Colon (tissue), 2 donors: ENCODE measurements around the gene ZNF70.

Source experiments
- FAIRE-seq: peaks from 2 replicates; lab custom pipeline; 2012; peaks lifted over from hg19 to GRCh38; lab: Jason Lieb, UNC
- donor health status: control.
- donor health status: control.

Gene ZNF70

DNA sequence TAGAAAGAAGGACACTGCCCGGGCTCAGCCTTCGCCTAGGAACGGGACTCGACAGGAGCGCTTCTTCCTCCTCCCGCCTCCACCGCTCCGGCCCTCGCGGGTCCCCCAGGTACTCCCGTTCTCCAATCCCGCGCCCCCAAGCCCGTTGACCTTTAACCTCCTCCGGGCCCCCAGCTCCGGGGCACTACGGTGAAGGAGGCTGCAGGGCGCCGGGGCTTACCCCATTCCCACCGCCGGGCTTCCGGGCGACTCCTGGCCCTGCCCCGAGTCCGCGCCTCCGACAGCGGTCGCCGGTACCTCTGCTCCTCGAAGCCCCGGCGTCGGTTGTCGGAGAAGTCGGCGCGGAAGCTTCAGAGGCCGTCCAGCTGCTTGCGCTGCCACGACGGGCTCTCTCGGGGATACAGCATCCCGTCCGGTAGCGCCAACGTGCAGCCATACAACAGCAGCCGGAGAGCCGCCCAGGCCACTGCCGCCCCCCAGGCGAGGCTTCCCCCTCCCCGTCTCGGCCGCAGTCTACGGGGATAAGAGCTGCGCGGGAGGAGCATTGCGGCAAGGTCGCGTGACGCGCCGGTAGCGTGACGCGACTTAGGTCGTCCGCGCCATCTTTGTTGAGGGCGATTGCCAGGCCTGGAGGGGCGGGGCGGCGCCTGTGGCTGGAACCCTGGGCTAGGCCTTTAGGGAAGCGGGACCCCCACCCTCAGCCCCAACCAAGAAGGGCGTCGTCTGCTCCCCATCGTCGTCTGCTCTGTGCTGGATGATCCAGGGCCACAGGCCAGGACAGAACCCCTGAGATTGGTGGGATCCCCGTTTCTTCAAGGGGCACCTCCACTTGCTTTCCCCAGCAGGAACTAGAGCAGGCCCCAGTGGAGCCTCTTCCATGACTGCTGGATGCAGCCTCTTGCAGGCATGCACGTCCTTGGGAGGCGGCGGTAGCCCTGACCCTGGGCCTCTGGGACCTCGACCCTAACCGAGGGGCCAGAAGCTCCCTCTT is 33.8 kb downstream of the ZNF70 start:
- FAIRE-seq = no peak

DNA sequence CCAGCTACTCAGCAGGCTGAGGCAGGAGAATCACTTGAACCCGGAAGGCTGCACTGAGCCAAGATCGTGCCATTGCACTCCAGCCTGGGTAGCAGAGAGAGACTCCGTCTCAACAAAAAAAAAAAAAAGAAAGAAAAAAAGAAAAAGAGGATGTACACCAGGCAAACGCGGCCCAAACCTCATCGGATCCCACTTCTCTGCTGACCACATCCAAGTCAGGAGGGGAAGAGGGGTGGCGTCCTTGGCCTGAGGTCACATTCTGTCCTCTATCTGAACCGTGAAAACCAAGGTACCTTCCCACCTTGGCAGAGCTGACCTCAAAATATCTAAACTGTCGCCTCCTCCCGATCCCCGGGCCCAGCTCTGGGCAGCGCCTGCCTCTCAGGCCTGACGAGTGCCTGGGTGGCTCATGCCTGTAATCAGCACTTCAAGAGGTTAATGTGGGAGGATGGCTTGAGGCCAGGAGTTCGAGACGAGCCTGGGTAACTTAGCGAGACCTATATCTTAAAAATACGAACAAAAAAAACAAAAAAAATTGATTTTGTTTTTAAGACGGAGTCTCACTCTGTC is 35.0 kb downstream of the ZNF70 start:
- FAIRE-seq = no peak

DNA sequence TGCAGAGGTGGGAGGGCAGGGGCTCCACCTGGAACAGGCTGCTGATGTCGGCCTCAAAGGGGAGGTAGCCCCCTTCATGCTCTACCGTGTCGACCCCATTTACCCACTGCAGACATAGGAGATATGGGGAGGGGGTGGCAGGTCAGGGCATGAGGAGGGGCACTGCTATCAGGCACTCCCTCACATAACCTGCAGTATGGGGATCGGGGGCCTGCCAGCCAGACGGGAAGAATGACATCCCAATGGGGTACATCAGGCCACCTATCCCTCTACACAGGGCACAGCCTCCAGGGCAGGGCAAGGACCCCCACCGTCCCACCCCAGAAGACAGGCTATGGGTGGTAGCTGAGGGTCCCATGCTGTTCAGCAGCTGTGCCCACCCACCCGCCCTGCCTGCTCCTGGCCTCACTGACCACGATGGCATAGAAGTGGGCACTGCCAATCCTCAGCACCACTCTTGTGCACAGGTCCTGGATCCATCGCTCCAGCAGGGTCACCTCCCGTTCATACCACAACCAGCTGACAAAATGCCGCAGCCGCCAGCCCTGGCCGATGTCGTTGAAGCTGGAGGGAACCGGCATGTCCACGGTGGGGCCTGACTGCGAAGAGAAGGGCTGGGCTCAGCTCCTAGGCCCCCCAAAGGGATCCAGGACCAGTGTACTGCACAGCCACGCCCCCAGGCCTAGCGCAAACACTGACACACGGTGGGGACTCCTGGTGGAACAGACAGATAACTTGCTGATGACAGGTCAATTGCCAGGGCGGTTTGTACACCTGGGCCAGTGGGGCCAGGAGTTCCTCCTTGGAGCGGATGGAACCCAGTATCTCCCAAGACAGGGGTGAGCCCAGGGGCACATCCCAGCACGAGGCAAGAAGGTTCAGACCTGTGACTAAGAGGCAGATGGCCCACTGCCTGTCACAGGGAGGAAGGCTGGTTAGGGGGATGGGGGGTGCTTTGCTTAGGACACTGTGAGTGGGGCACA is 36.0 kb downstream of the ZNF70 start:
- no peak for FAIRE-seq

DNA sequence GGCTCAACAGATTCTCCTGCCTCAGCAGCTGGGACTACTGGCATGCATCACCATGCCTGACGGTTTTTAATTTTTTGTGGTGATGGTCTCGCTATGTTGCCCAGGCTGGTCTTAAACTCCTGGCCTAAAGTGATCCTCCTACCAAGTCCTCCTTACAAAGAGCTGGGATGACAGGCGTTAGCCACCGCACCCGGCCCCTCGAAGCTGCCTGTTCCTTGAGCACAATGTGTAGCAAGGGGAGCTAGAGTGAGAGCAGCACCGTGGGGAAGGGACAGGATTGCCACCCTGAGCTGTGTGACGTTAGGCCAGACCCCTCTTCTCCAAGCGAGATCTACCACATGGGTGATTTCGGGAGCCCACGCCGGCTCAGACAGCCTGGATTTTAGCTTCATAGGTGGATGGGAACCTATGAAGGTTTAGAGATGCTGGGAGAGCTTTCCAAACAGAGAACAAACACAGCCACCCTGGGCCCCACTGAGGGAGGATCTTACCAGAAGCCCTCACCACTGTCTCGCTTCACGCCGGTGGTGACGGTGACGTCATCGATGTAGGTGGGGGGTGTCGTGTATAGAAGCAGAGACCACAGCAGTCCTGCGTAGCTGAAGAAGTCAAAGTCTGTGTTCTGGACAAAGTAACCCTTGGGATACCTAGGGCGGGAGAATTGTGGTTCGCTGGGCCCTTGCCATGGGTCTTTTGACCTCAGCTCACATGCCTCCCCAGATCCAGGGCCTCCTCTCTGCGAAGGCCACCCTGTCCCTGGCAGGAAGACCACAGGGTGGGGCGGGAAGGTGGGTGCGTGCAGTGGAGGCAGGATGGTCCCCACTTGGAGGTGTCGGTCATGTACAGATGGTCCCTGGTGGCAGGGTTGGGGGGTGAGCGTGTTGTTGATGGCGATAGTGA is 37.0 kb downstream of the ZNF70 start:
- no peak for FAIRE-seq

DNA sequence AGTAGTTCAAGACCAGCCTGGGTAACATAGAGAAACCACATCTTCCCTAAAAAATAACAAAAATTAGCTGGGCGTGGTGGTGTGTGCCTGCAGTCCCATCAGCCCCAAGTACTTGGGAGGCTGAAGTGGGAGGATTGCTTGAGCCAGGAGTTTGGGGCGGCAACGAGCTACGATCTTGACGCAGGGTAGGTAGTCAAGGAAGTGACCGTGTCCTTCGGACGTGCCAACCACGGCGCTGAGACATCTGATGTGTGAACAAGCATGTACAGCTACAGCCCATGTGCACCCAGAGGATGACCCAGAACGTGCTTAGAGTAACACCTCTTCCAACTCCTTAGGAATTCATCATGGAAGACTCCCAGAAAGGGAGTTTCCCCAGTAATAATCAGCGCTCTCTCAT is 38.7 kb downstream of the ZNF70 start:
- no peak for FAIRE-seq

DNA sequence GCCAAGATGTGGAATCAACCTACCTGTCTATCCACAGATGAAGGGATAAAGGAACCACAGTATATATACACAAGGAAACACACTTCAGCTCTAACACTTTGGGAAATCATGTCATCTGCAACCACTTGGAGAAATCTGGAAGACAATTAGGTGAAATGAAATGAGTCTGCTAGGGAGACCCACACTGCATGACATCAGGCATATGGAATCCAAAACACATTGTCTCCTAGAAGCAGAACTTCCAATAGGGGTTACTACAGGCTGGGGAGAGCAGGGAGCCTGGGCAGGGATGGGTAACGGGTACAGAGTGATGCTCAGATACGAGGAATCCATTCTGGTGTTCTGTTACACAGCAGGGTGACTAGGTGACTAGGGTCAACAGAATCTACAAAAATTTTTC is 41.8 kb downstream of the ZNF70 start:
- no peak for FAIRE-seq

DNA sequence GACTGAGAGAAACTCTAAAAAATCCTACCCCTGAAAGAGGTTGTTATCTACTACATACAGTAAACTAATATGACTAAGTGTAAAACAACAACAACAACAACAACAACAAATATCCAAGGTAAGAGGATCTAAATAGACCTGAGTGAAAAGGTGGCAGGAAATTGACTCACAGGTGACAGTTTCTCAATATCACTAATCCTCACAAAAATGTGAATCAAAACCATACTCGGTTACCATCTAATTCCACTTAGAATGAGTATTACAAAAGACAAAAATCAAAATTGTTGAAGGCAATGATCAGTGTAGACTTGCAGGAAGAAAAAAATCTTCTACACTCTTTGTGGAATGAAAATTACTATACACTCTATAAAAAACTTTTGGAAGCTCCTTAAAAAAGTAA is 42.6 kb downstream of the ZNF70 start:
- FAIRE-seq = no peak

DNA sequence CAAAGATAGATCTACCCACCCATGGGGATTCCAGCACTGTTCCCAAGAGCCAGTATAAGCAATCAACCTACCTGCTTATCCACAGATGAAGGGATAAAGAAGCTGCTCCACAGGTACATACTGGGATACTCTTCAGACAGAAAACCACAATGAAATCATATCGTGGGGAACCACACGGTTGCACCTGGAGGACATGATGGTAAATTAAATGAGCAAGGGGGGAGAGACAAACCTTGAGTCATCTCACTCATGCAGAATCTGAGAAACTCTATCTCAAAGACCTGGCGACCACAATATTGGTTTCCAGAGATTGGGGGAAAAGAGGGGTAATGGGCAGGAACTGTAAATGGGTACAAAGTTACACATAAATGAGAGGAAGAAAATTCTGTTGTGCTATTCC is 45.6 kb downstream of the ZNF70 start:
- FAIRE-seq = no peak

DNA sequence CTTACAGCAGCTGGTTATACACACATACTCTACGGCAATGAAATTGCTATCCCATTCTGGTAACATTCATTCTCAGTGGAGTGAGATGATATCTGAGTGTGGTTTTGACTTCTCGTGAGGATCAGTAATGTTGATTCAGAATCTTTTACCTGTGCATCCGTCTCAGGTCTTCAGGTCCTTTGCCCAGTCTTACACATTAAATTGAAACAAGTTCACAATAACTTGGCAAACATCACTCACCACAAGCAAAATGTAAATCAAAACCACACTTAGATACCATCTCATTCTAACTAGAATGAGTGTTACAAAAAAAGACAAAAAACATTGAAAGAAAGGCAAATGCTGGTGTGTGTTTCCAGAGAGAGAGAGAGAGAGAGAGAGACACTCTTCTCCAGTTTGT is 46.1 kb downstream of the ZNF70 start:
- FAIRE-seq = no peak

DNA sequence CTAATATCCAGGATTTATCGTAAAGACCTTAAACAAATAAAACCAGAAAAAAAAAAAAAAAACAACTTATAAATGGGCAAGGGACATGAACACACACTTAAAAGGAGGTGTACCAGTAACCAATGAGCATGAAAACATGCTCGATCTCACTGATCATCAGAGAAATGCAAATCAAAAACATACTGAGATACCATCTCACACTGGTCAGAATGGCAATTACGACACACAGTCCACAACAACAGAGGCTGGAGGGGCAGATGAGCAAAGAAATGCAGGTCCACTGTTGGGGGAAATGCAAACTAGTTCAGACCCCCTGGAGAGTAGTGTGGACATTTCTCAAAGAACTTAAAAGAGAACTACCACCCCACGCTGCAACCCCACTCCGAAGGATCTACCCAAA is 46.9 kb downstream of the ZNF70 start:
- no peak for FAIRE-seq

DNA sequence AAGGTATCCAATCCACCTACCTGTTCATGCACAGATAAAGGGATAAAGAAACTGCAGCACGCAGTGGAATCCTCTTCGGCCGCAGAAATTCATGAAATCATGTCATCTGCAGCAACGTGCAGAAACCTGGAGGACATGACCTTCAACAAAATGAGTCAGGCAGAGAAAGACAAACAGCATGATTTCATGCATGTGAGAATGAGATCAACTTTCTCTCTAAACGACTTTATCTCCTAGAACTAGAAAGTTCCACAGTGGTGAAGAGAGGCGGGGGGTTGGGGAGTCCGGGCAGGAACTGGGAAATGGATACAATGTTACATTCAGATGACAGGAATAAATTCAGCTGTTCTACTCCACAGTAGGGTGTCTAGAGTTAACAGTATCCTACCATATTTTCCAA is 50.2 kb downstream of the ZNF70 start:
- no peak for FAIRE-seq

DNA sequence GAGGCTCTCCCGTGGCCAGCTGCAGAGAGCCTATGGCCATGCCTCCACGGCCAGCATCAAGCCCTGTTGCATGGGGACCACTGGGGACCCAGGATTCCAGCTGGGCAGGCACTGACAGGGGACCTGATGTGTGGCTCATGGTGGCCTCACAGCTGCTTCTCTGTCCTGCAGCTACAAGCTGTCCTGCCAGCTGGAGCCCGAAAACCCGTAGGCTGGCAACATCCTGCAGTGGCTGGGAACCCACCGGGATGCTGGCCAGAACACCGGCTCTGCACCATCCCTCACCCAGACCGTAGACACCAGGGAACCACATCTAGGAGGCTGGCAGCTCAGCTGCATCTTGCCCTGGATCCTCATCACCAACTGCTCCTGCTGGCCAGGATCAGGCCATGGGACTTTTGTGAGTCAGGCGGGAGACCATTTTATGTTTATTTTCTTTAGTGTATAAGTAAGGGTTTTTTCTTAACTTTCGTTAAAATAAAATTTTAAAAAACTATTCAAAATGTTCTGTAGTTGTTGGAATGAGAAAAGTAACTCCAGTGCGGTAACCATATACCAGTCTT is 52.2 kb downstream of the ZNF70 start:
- no peak for FAIRE-seq

DNA sequence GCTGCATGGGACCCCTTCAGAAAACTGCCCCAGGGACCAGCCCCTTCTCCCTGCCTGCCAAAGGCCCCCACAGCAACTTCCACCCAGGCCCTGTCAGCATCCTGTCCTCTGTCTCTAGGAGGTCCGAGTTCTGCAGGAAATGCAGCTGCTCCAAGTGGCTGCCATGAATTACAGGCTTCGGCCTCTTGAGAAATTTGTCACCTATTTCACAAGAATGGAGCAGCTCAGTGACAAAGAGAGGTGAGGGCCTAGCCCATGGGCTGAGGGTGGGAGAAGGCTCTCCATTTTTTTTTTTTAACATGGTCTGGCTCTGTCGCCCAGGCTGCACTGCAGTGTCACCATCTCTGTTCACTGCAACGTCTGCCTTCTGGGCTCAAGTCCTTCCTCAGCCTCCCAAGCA is 52.8 kb downstream of the ZNF70 start:
- no peak for FAIRE-seq

DNA sequence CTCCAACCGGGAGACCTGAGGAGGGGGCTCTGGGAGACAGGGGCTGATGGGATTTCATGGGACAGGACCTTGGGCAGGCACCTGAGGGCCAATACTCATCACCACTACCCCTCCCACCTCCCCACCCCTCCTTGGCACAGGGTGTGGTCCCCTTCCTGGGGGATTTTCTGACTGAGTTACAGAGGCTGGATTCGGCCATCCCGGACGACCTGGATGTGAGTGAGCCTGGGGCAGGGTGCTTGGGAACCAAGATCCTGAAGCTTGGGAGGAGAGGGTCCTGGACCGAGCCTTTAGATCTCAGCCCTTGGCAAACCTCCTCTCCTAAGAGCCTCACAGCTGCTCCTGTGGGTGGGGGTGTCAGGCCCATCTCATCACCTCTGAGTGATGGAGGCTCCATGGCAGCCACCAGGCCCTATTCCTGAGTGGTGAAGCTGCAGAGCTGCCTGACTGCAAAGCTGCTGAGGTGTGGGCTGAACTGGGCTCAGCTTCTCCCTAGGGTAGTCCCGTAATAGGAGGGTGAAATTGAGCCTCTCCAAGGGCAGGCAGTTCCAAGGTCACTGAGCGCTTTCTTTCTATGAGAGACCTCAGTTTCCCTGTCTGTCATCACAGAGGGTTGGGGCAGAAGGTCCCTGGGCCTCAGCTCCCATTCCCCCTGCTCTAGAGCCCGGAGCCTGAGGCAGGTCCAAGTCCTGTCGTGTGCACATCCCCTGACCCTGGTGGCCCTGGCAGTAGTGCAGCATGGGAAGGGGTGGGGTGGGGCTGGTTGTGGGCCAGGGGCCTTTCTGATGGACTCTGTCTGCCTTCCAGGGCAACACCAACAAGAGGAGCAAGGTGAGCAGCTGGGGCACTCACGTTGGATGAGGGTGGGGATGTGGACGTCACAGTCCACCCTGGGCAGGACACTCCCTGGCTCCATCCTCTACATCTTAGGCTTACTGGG is 53.6 kb downstream of the ZNF70 start:
- FAIRE-seq = no peak

DNA sequence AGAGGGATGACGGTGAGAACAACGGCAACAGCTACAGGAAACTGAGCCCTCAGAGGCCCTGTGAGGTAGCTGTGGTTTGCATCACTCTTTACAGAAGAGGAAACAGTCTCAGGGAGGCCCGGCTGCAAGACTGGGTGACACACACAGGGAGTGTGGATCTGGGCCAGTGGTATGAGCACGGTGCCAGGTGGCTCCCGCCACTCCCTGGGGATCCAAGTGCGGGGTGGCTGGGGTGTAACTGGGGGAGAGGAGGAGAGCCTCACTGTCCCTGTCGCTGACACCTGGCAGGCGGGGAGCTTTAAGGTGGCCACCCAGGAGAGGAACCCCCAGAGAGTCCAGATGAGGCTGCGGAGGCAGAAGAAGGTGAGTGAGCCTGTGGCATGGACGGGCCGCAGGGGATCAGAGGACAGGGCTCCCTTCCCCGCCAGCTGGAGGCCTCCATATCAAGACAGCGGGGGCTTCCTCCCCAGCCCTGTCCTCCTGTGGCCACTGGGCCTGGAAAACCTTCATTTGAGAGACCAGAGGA is 54.5 kb downstream of the ZNF70 start:
- FAIRE-seq = no peak

DNA sequence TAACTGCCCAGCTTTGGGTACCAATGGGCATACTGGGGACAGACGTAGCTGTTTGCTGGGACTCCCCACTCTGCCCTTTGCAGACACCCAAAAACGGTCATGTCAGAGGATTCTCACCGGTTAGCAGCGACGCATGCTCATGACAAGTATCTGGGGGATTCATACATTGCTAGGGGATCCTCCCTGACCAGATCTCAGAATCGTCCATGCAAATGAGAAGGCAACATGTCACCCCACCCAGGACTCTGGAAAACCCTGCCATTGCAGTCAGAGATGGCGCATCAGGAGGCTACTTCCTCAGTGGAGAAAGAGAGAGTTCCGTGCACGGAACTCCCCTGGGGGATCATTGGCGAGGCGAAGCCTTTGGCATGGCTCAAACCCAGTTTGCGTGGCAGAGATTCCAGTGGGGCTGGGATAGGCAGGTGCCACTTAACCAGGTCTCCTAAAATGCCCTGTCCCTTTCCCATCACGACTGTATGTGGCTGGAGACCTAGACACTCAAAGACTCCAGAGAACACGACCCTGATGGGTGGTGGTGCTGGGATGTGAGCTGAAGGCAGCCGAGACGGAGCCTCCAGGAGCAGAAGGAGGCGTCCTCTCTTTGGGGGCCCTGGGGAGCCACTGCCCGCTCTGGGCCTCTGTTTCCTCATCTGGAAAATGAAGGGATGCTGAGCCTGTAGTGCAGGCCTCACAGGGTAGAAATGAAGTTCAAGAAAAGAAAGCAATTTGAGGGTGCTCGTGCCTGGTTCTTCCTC is 55.2 kb downstream of the ZNF70 start:
- FAIRE-seq = no peak

DNA sequence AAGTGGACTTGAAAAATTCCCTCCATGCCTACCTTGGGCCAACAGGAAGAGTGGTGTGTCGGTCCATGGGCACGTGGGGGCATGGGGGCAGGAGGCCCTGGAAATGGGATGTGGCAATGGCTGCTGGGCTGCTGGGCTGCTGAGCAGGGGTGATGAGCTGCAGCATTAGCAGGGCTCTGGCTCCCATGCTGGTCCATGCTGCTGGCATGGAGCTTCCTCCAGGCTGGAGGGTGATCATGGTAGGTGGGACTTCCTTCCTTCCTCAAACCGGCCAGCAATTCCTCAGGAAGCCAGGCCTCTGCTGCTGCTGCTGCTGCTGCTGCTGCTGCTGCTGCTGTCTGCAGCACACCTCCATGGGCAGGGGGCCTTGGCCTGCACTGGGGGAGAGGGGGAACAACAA is 55.8 kb downstream of the ZNF70 start:
- no peak for FAIRE-seq

DNA sequence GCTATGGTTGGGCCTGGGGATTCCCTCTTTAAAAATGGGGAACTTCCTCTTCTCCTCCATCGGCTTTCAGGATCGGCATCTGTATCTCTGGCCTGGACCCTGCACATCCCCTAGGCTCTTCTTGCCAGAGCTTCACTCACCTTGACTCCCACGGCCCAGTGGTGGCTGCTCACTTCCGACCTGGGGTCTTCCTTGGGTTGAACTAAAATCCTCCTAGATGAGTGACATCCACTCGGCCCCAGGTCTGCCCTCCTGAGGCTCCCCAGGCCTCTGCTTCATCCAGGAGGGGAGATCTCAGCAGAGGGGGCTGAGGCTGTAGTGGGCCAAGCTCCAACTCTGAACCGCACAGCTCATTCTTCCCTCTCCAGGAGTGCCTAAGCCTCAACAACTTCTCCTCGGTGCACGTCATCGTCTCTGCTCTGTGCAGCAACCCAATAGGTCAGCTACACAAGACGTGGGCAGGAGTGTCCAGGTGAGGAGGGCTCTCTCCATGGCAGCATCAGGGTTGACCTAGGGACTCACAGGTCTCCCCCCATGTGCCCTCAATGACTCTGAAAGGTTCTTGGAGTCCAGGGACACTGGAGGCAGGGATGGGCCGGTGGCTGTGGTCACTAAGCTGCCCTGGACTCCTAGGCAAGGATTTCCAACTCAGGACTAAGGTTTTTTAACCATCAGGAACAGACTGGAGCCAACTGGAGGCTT is 56.8 kb downstream of the ZNF70 start:
- FAIRE-seq = no peak
